ENCODE data around the gene MEOX2.

MEOX2 gene

DNA sequence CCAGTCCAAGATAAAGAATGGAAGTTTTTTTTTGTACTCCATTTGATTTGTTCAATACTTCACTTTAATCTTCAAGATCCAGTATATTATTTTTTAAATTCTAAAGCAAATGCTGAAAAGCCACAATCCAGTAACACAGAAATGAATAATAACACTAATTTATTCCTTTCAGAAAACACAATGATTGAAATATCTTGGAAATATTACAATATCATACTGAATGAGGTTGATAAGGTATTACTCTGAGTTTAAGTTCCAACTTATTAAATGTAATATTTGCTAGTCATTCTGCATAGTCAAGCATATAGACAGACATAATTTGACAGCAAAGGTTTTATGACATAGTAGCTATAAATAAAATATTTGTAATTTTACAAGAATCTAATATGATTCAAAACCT, 4.4 kb downstream of the MEOX2 start:
- Histone ChIP-seq H3K4me1 (ENCODE audit: low read length) (no peaks in the 10 kb centered on the region), H3F3A (ENCODE audit: insufficient read depth, low read length) (no peaks in the 10 kb centered on the region), H3K27ac (ENCODE audit: low read length) (no peak overlapping the region), H3K9ac (ENCODE audit: low read length) (no peak overlapping the region), H3K36me3 (replicated peaks; ENCODE audit: insufficient read depth, low read length) (no peaks in the 10 kb centered on the region), H3K4me3 (ENCODE audit: low read length) (no peak overlapping the region), H2AFZ (ENCODE audit: low read length) (no peak overlapping the region), H3K4me2 (ENCODE audit: low read depth, low read length) (no peak overlapping the region), H3K9me2 (replicated peaks; ENCODE audit: insufficient read depth, low read length) (no peaks in the 10 kb centered on the region), H3K79me2 (ENCODE audit: low read length) (no peaks in the 10 kb centered on the region), H3K27me3 (replicated peaks; ENCODE audit: insufficient read depth, low read length) (no peaks in the 10 kb centered on the region), H3K9me3 (replicated peaks; ENCODE audit: insufficient read depth, low read length) (0 out of 2 replicates have a peak, but pooled peaks cover 2% of the 10 kb centered on the region), H4K20me1 (ENCODE audit: insufficient read depth, low read length) (no peaks in the 10 kb centered on the region)
- no peak for DNase-seq
- TF ChIP-seq, protein P1, sequence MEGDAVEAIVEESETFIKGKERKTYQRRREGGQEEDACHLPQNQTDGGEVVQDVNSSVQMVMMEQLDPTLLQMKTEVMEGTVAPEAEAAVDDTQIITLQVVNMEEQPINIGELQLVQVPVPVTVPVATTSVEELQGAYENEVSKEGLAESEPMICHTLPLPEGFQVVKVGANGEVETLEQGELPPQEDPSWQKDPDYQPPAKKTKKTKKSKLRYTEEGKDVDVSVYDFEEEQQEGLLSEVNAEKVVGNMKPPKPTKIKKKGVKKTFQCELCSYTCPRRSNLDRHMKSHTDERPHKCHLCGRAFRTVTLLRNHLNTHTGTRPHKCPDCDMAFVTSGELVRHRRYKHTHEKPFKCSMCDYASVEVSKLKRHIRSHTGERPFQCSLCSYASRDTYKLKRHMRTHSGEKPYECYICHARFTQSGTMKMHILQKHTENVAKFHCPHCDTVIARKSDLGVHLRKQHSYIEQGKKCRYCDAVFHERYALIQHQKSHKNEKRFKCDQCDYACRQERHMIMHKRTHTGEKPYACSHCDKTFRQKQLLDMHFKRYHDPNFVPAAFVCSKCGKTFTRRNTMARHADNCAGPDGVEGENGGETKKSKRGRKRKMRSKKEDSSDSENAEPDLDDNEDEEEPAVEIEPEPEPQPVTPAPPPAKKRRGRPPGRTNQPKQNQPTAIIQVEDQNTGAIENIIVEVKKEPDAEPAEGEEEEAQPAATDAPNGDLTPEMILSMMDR (IDR thresholded peaks at IDR 0.05; ENCODE audit: low read length), result no peak
- TF ChIP-seq EZH2 (optimal IDR thresholded peaks at IDR 0.05; ENCODE audit: low read depth, low read length), result no peak
- TF ChIP-seq EZH2phosphoT487 (IDR thresholded peaks at IDR 0.05; ENCODE audit: low read length), result no peak

DNA sequence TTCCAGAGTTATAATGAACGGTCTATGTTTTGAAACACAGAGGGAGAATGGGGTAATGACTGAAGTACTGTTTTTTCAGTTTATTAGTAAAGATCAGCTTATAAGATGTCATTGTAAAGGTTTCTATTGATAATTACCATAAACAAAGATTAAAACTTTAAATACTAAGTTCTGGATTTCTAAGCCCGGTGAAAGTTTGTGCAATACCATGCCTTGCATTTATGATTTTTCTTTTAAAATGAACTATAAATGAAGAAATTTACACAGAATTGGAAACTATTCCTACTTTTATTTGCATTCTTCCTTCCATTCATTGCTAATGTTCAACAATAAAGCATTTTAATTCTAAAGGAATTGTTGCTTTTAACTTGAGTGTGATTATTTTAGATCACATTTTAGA, 4.9 kb downstream of the MEOX2 start:
- Histone ChIP-seq H3K27me3 (replicated peaks; ENCODE audit: insufficient read depth, low read length) (no peaks in the 10 kb centered on the region), H3K9me2 (replicated peaks; ENCODE audit: insufficient read depth, low read length) (no peaks in the 10 kb centered on the region), H3K4me1 (ENCODE audit: low read length) (no peaks in the 10 kb centered on the region), H2AFZ (ENCODE audit: low read length) (no peak overlapping the region), H3K4me3 (ENCODE audit: low read length) (no peak overlapping the region), H3F3A (ENCODE audit: insufficient read depth, low read length) (no peaks in the 10 kb centered on the region), H3K4me2 (ENCODE audit: low read depth, low read length) (no peak overlapping the region), H4K20me1 (ENCODE audit: insufficient read depth, low read length) (no peaks in the 10 kb centered on the region), H3K27ac (ENCODE audit: low read length) (no peak overlapping the region), H3K79me2 (ENCODE audit: low read length) (no peaks in the 10 kb centered on the region), H3K9me3 (replicated peaks; ENCODE audit: insufficient read depth, low read length) (0 out of 2 replicates have a peak, but pooled peaks cover 2% of the 10 kb centered on the region), H3K9ac (ENCODE audit: low read length) (no peak overlapping the region), H3K36me3 (replicated peaks; ENCODE audit: insufficient read depth, low read length) (no peaks in the 10 kb centered on the region)
- no peak for TF ChIP-seq EZH2 (optimal IDR thresholded peaks at IDR 0.05; ENCODE audit: low read depth, low read length)
- no peak for TF ChIP-seq EZH2phosphoT487 (IDR thresholded peaks at IDR 0.05; ENCODE audit: low read length)
- TF ChIP-seq, protein P1 (IDR thresholded peaks at IDR 0.05; ENCODE audit: low read length), result no peak
- no peak for DNase-seq

DNA sequence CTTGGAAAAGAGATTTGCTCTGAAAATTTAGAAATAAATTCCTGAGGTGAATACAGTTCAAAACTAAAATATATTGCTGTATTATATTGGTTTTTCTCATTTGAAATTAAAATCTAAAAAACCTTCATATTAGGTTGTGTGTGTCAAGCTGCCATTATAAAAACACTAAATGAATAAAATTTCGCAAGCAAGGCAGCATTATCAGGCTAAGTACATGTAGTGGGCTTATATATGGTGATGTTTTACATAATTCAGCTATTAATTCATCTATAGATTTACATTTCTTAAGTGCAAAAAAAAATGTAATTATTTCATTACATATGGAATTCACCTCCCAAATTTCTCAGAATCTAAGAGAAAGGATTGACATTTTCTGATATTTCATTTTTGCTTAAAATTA, 5.3 kb downstream of the MEOX2 start:
- Histone ChIP-seq H3K9me3 (replicated peaks; ENCODE audit: insufficient read depth, low read length) (0 out of 2 replicates have a peak, but pooled peaks cover 2% of the 10 kb centered on the region), H3K36me3 (replicated peaks; ENCODE audit: insufficient read depth, low read length) (no peaks in the 10 kb centered on the region), H2AFZ (ENCODE audit: low read length) (no peak overlapping the region), H3K4me1 (ENCODE audit: low read length) (no peaks in the 10 kb centered on the region), H3K9ac (ENCODE audit: low read length) (no peak overlapping the region), H3K9me2 (replicated peaks; ENCODE audit: insufficient read depth, low read length) (no peaks in the 10 kb centered on the region), H3K79me2 (ENCODE audit: low read length) (no peaks in the 10 kb centered on the region), H3K4me2 (ENCODE audit: low read depth, low read length) (no peak overlapping the region), H3K27me3 (replicated peaks; ENCODE audit: insufficient read depth, low read length) (no peaks in the 10 kb centered on the region), H3K4me3 (ENCODE audit: low read length) (no peak overlapping the region), H3K27ac (ENCODE audit: low read length) (no peak overlapping the region), H4K20me1 (ENCODE audit: insufficient read depth, low read length) (no peaks in the 10 kb centered on the region), H3F3A (ENCODE audit: insufficient read depth, low read length) (no peaks in the 10 kb centered on the region)
- no peak for DNase-seq
- TF ChIP-seq, protein P1 (IDR thresholded peaks at IDR 0.05; ENCODE audit: low read length), result no peak
- no peak for TF ChIP-seq EZH2phosphoT487 (IDR thresholded peaks at IDR 0.05; ENCODE audit: low read length)
- no peak for TF ChIP-seq EZH2 (optimal IDR thresholded peaks at IDR 0.05; ENCODE audit: low read depth, low read length)

All from MM.1S (cell line).